Measurements from ENCODE around the gene LENG8.

GRCh38 chr19:54448040-54448773, 792 bp upstream of the LENG8 start:
- no peak for TF ChIP-seq TAF1 (IDR thresholded peaks at IDR 0.05; ENCODE audit: low read depth)
- no peak for TF ChIP-seq CTCF (IDR thresholded peaks at IDR 0.05; ENCODE audit: poor library complexity, severe bottlenecking)
- TF ChIP-seq REST (IDR thresholded peaks at IDR 0.05; ENCODE audit: borderline replicate concordance), result peak; percentile 61
- TF ChIP-seq EZH2 (IDR thresholded peaks at IDR 0.05; ENCODE audit: borderline replicate concordance, insufficient read depth, low read length, poor library complexity, severe bottlenecking), result no peak
- no peak for TF ChIP-seq POLR2AphosphoS5 (IDR thresholded peaks at IDR 0.05)
- TF ChIP-seq RAD21 (conservative IDR thresholded peaks at IDR 0.05), result no peak
- TF ChIP-seq SMC3 (conservative IDR thresholded peaks at IDR 0.05; ENCODE audit: poor library complexity), result no peak
- no peak for TF ChIP-seq EP300 (conservative IDR thresholded peaks at IDR 0.05; ENCODE audit: poor library complexity, severe bottlenecking)
- TF ChIP-seq MXI1 (conservative IDR thresholded peaks at IDR 0.05; ENCODE audit: poor library complexity, severe bottlenecking), result no peak
